IMR-90 (cell line): ENCODE measurements around the gene UNC79.

Source experiments
- BHLHE40 ChIP-seq: fragments of 150-350 bp; IDR thresholded peaks from 2 replicates; pipeline ENCODE4 v1.6.1; 2016; ENCODE audit warnings: mild to moderate bottlenecking, low read depth, low read length
- CHD1 ChIP-seq: IDR thresholded peaks from 2 replicates; pipeline ENCODE4 v1.6.1; 2012; ENCODE audit warnings: low read depth, low read length, improper control_type of control experiment
- FOS ChIP-seq: fragments of 150-350 bp; IDR thresholded peaks from 2 replicates; pipeline ENCODE4 v1.6.1; 2016; ENCODE audit warnings: low read depth, low read length
- POLR2A ChIP-seq: IDR thresholded peaks from 2 replicates; pipeline ENCODE4 v1.6.1; 2012; ENCODE audit warnings: mild to moderate bottlenecking, low read depth, low read length
- RAD21 ChIP-seq: IDR thresholded peaks from 2 replicates; pipeline ENCODE4 v1.6.1; 2012; ENCODE audit warnings: low read length, improper control_type of control experiment
- RFX5 ChIP-seq: IDR thresholded peaks from 2 replicates; pipeline ENCODE4 v1.8.0; 2012; ENCODE audit warnings: low read depth, mild to moderate bottlenecking, low read length, moderate library complexity
- SMC3 ChIP-seq: fragments of 150-350 bp; IDR thresholded peaks from 2 replicates; pipeline ENCODE4 v1.6.1; 2016; ENCODE audit warnings: low read depth, mild to moderate bottlenecking, antibody characterized with exemption, low read length, moderate library complexity
- TF ChIP-seq, protein P1 (sequence below): conservative IDR thresholded peaks from 2 replicates; pipeline ENCODE4 v1.5.1; 2012; ENCODE audit warnings: mild to moderate bottlenecking, low read depth, low read length, improper control_type of control experiment
- TF ChIP-seq, protein P2 (sequence below): fragments of 150-350 bp; IDR thresholded peaks from 2 replicates; pipeline ENCODE4 v1.6.1; 2016; ENCODE audit warnings: low read depth, mild to moderate bottlenecking, low read length, moderate library complexity, borderline replicate concordance

DNA sequence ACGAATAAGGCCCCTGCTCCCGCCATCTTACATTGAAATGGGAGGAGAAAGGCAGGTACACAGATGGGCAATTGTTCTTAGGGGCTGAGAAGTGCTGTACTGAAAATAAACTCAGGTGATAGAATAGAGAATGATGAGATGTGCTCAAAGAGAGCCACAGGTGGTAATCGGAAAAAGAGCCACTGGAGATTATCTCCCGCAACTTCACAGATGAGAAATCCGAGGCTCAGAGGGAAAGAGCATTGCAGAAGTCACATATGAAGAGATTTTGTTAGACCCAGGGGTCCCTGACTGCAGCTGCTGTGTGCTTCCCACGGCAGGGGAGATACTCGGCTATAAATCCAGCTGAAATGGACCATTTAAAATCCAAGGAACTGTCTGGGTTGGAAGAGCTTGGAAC lies 283.9 kb downstream of the UNC79 start:
- TF ChIP-seq CHD1: no peak
- TF ChIP-seq BHLHE40: no peak
- TF ChIP-seq, protein P1, sequence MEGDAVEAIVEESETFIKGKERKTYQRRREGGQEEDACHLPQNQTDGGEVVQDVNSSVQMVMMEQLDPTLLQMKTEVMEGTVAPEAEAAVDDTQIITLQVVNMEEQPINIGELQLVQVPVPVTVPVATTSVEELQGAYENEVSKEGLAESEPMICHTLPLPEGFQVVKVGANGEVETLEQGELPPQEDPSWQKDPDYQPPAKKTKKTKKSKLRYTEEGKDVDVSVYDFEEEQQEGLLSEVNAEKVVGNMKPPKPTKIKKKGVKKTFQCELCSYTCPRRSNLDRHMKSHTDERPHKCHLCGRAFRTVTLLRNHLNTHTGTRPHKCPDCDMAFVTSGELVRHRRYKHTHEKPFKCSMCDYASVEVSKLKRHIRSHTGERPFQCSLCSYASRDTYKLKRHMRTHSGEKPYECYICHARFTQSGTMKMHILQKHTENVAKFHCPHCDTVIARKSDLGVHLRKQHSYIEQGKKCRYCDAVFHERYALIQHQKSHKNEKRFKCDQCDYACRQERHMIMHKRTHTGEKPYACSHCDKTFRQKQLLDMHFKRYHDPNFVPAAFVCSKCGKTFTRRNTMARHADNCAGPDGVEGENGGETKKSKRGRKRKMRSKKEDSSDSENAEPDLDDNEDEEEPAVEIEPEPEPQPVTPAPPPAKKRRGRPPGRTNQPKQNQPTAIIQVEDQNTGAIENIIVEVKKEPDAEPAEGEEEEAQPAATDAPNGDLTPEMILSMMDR: no peak
- TF ChIP-seq POLR2A: no peak
- no peak for TF ChIP-seq SMC3
- TF ChIP-seq RAD21: no peak
- no peak for TF ChIP-seq RFX5
- TF ChIP-seq FOS: no peak
- TF ChIP-seq, protein P2, sequence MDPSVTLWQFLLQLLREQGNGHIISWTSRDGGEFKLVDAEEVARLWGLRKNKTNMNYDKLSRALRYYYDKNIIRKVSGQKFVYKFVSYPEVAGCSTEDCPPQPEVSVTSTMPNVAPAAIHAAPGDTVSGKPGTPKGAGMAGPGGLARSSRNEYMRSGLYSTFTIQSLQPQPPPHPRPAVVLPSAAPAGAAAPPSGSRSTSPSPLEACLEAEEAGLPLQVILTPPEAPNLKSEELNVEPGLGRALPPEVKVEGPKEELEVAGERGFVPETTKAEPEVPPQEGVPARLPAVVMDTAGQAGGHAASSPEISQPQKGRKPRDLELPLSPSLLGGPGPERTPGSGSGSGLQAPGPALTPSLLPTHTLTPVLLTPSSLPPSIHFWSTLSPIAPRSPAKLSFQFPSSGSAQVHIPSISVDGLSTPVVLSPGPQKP: no peak
